ENCODE measurements around the gene FBXL4.

The FBXL4 gene

DNA sequence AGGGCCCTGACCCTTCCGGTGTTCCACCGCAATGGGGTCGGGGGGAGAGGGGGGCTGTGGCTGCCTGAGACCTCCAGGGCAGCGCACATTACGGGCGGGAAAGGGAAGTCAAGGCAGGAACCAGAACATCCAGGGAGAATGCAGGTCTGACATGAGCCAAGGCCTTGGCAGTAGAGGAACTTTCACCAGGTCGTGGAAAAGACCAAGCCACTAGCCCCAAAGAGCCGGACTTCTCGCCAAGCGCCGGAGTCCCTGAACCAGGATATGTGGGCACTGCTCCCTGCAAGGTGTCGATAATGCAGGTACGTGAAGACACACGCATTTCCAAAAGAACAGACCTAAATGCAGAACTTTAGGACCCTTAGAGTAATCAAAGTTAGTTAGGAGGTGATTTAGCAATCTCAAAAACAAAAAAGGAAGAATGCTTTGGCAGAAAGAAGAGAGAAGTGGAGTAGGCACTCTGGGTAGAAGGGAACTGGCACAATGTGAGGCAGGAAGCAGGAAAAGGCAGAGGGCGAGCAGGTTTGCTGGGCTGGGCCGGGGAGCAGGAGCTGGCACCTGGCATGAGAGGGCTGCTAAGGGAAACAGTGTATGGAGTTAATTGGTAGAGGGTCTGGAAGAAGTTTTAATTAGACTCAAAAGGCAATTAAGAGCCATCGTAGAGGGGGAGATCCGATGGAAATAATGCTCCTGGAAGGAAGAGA, 99.1 kb downstream of the FBXL4 start:
- CTCF ChIA-PET = no interaction called here
- peak; percentile 10 for DNase-seq (ENCODE audit: extremely low spot score)
- POLR2A ChIA-PET = no interaction called here
- TF ChIP-seq, protein P1, sequence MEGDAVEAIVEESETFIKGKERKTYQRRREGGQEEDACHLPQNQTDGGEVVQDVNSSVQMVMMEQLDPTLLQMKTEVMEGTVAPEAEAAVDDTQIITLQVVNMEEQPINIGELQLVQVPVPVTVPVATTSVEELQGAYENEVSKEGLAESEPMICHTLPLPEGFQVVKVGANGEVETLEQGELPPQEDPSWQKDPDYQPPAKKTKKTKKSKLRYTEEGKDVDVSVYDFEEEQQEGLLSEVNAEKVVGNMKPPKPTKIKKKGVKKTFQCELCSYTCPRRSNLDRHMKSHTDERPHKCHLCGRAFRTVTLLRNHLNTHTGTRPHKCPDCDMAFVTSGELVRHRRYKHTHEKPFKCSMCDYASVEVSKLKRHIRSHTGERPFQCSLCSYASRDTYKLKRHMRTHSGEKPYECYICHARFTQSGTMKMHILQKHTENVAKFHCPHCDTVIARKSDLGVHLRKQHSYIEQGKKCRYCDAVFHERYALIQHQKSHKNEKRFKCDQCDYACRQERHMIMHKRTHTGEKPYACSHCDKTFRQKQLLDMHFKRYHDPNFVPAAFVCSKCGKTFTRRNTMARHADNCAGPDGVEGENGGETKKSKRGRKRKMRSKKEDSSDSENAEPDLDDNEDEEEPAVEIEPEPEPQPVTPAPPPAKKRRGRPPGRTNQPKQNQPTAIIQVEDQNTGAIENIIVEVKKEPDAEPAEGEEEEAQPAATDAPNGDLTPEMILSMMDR (IDR thresholded peaks at IDR 0.05; ENCODE audit: control extremely low read depth, extremely low read depth, low read depth, missing control alignments) = no peak

DNA sequence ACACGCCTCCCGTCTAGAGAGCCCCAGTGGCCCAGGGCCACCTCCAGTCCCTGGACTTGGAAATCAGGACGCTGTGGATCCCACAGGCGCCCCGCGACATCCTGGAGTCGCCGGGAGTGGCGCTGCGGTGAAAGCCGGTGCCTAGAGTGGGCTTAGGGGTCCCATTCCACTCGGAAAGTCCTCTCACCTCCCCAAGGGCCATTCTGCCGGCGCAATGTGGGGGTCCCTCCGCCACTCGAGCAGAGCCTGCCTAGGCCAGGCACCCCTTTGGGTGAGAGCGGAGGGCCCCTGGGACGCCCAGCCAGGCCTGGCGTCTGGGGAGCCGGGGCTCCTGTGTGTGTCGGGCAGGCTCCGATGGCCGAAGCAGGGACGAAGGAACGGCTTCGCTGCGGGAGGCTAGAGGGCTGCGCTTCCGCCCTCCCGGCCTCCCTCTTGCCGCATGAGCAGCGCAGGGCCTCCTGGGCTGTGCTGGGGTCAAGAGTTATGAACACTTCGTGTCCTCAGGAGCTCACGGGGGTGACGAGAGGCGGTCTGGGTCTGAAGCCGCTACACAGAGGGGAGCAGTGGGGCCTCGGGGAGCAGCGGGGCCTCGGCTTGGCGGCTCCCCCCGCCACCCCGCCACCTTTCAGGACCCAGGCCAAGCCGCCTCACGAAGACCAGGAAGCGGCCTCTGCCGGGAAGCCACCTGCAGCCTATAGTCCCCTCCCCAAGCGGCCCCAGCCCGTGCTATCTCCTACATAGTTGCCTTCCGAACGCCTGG, 99.8 kb downstream of the FBXL4 start:
- ChIA-PET CTCF (interaction anchor here (0.8 to 5.8 kb wide), 2 partner anchors 14 to 18 kb away, joined by 3 to 31 read pairs; partner anchors contain the start of gene POU3F2), POLR2A (no interaction called here)
- TF ChIP-seq, protein P1 (IDR thresholded peaks at IDR 0.05; ENCODE audit: control extremely low read depth, extremely low read depth, low read depth, missing control alignments) = no peak
- DNase-seq (ENCODE audit: extremely low spot score) = peak; percentile 42

DNA sequence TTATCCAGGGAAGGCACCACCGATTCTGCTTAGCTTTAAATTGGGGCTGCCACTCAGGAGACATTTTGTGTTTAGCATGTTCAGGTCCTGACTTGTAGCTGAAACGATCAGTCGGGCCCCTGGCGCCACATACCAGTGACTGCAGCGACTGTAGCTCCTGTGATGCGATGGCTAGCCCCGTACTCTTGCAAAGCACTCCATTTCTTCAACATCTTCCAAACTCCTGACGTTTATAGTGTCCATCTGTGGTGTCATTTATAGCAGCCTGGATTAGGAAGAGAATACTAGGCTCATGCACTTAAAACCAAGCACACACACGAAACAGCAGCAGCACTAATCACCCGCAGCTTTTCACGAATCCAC, 100.3 kb downstream of the FBXL4 start:
- ChIA-PET CTCF (interaction anchor here (0.7 to 5.8 kb wide), 5 partner anchors 13 to 922 kb away, joined by 3 to 31 read pairs (median 3); partner anchors contain the start of gene POU3F2), POLR2A (no interaction called here)
- TF ChIP-seq, protein P1 (IDR thresholded peaks at IDR 0.05; ENCODE audit: control extremely low read depth, extremely low read depth, low read depth, missing control alignments) = no peak
- no peak for DNase-seq (ENCODE audit: extremely low spot score)

DNA sequence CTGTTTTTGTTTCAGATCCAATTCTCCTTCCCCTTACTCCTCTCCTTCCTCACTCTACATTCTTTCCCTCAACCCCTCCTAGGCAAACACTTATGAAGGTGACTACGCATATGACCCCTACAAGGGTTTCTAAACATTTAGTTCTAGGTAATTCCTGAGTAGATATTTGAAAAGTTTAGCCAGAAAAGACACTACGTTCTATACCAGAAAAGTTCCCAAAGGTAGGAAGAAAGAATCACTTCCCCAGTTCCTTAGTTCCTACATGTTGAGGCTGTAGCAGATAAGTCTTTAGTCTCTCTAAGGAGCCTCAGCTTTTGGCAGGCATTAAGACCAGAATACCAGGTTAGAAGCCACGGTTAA, 101.7 kb downstream of the FBXL4 start:
- CTCF ChIA-PET = interaction anchor here (1.0 to 5.8 kb wide), 3 partner anchors 9 to 16 kb away, joined by 3 to 31 read pairs (median 3); no protein-coding TSS in a partner anchor
- POLR2A ChIA-PET = no interaction called here
- TF ChIP-seq, protein P1 (IDR thresholded peaks at IDR 0.05; ENCODE audit: control extremely low read depth, extremely low read depth, low read depth, missing control alignments) = no peak
- DNase-seq (ENCODE audit: extremely low spot score) = no peak

DNA sequence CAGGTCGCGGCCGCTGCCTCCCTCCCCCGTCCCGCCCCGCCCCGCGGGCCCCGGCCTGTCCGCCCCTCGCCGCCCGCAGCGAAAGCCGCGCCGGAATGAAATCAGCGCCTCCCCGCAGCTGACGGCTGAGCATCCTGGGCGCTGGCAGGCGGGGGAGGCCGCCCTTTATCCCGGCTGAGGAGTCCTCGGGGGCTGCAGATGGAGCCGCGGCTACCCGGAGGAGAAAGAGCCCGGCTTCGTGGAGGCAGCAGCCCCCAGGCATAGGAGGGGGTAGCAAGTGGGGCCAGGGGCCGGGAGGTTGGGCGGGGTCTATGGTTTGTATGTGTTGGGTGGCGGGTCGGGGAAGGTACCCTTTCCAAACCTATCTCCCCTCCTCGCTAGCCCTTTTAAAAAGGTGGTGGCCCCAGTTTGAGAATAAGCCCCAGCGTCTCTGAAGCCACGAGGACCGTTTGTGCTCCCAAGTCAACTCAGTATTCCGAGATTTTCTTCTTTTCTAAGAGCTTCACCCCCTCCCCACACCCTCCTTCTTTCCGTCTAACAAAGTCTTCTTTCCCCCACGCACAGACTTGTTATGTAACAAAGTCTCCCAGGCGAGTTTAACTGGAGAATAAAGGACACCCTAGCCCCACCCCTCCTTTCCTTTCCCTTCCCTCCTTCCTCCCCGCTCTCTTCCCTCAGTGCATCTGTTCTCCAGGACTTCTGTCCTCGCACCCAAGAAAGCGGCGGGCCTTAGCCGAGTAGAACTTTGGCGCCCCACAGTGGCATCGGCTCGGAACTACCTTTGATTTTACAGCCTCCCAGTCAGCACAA, 102.3 kb downstream of the FBXL4 start:
- CTCF ChIA-PET = interaction anchor here (1.0 to 5.8 kb wide), 4 partner anchors 10 to 1348 kb away, joined by 3 to 31 read pairs (median 4); no protein-coding TSS in a partner anchor
- DNase-seq (ENCODE audit: extremely low spot score) = peak; percentile 78
- TF ChIP-seq, protein P1 (IDR thresholded peaks at IDR 0.05; ENCODE audit: control extremely low read depth, extremely low read depth, low read depth, missing control alignments) = peak; percentile 85
- POLR2A ChIA-PET = no interaction called here
